NCI-H2171 (cell line): Measurements from ENCODE around the gene SMIM36.
"Not testable (repeated sequence)": the region's sequence is repeated elsewhere in the genome, so short reads cannot be mapped to it uniquely, and the experiment has no call there.

Experiments used
- DNase-seq: peaks from one replicate; lab custom pipeline; 2025; lab: John Stamatoyannopoulos, UW

The SMIM36 gene

DNA sequence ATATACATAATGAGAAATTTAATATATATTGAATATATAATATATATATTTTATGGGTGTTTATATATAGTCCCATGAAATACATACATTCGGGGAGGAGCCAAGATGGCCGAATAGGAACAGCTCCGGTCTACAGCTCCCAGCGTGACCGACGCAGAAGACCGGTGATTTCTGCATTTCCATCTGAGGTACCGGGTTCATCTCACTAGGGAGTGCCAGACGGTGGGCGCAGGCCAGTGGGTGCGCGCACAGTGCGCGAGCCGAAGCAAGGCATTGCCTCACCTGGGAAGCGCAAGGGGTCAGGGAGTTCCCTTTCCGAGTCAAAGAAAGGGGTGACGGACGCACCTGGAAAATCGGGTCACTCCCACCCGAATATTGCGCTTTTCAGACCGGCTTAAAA is 9.6 kb downstream of the SMIM36 start:
- DNase-seq = not testable (repeated sequence)

DNA sequence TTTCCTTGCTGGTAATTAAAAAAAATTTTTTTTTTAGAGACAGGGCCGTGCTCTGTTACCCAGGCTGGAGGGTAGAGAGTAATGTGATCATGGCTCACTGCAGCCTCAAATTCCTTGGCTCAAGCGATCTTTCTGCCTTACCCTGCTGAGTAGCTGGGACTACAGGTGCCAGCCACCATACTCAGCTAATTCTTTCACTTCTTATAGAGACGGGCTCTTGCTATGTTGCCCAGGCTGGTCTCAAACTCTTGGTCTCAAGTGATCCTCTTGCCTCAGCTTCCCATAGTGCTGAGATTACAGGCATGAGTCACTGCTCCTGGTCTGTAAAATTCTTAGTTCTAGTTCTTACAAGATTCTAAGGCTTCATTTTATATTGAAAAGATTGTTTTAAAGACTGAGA is 11.1 kb downstream of the SMIM36 start:
- no peak for DNase-seq

DNA sequence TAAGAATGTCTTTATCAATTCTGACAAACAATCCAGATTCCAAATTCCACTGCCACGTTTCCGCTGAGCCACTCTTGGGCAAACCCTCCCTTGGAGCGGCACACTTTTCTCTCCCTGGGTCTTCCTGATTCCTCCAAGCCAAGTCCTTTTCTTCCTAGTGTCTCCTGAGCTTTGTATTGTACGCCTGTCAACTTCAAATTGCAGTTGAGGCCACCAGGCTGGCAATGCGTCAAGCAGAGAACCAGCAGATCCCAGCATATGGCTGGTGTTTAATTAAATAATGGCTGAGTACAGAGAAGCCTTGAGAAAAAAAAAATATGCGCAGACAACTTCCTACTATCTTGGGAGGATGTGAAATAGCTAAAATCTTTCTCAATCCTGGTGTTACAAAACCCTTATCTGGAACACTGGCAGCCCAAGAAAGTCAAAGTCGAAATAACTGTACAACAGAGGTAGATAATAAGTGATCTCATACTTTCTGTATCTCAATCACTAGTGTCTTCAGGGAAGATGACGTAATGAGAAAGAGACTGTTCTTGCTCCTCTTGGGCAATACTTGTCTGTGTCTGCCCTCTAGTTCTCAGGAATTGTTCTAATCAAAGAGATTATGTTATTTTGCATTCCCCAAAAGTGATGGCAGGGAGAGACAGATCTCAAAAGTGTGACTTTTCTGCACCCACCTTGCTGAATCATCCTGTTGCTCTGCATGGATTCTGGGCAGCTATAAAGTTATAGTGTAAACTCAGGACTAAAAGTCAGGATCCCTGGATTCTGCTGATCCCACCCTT is 15.0 kb downstream of the SMIM36 start:
- no peak for DNase-seq

DNA sequence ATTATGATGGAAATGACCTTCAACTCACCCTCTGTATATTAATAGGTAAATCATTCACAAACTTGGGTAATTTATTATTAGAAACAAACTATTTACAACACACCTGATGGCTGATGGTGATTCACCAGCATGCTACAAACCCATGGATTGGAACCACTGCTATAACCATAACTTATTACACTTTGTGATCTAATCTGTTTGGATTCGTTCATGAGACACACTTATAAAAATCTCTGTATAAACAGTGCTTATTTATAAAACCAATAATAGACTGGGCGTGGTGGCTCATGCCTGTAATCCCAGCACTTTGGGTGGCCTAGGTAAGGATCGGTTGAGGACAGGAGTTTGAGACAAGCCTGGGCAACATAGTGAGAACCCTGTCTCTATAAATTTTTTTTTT is 16.0 kb downstream of the SMIM36 start:
- no peak for DNase-seq

DNA sequence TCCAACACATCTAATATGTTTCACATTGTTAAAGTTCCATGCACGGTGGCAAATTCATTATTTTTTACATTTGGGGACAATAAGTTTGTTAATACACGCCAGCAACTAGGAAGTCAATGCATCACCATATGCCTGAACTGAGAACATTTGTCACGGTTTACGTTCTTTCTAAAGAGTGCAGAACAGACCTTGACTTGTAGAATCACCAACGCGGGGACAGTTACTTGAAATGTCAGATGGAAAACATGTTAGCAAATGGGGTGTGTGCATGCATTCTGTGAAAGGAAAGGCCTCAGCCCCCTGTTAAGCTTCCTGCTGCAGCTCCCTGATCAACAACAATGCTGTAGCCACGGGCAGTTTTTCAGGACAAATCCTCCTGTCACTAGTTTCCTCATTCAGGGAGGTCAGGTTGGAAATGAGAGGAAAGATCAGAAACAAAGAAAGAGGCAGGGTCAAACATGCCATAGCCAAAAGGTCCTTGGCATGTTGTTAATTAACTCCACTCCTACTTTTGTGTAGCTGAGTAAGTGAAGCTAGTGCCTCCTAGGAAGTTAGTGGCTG is 18.4 kb downstream of the SMIM36 start:
- DNase-seq = no peak

DNA sequence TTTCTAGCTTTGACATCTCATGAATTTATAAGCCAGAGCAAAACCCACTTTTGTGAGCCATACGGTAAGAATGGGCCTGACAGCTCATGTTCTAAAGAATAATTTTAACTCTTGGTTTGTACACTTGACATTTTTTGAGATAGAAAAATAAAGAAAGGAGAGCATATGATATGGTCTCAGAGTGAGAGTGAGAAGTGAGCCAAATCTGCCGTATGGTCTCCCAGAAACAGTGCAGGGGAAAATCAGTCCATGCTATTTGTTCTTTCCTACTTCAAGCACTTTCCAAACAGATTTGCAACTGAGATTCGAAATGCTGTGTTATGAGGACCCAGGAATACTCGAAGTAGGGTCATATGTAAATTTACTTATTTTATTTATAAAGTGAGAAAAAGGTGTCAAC is 20.9 kb downstream of the SMIM36 start:
- DNase-seq = no peak

DNA sequence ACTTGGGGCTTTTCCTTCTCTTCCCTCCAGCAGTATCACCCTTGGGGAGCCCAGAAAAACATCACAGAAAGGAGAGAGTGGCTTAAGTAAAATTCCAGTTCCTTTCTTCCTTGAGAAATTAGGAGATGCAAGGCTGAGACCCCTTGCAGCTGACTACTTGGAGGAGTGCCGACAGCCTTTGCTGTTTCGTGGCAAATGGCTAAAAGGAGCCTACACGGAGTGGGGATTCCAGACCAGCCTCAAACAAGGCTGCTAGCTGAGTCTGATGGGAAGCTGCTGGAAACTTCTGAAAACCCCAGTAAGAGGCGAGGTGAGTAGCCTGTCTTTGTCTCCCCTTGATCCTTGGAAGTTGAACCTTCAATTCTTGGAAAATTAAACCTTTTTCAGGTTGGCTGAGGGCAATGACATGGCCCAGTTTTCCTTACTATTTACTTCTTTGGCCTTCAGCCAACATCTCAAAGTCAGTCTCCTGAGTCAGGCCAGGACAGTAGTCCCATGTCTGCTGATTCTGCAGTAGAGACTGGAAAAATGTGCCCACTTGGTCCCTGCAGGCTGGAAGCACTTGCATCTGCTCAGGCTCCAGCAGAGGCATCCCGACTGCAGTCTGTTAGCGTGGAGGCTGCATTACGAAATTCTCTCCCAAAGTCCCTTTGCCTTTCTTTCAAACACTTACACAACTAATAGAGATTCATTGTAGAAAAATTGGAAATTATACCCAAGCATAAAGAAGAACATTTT is 23.4 kb downstream of the SMIM36 start:
- DNase-seq = no peak

DNA sequence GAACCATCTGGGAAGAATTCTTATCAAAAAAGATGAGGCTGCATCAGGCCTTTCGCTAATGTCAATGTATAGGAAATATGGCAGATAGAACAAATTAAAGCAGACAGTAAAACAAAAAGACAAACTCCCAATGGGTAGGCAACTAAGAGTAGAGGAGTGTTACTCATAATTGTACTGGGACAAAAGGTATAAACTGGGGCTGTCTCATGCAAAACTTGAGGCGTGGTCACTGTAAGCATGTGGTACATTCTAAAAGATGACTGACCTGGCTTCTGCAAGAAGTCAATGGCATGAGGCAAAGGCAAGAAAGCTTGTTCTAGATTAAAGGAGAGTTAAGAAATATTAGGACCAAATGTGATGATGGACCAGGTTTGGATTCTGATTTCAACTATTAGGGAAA is 26.7 kb downstream of the SMIM36 start:
- no peak for DNase-seq

DNA sequence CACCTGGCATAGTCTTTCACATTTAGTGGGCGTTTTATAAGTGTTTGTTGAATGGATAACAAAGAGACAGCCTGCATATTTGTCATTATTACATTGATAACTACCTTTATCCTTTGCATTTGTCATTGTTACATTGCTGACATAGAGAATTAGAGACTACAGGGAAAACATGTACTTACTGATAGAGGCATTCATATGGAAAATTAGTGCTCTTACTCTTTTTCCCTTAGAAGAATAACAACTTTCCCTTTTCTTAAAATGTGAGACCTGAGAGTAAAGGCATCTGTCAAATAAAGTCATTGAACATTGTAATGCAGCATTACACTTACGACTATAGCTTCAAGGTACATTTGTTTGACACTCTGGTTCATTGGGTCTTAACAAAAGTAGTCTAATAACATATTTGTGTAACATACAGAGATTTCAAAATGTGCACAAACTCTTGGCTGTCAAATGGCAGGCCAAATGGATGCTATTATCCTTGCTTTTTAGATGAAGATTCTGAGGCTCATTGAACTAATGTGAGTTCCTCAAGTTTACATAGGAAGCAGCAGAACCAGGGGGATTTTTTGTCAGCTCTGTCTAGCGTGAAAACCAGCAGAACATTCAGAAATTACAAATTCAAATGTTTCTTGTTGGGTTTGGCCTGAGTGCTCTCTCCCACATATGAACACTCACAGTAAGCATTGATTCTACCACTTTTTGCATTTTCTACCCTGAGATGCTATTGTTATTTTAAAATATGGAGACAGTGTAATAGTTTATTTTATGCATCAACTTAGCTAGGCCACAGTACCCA is 28.5 kb downstream of the SMIM36 start:
- no peak for DNase-seq

DNA sequence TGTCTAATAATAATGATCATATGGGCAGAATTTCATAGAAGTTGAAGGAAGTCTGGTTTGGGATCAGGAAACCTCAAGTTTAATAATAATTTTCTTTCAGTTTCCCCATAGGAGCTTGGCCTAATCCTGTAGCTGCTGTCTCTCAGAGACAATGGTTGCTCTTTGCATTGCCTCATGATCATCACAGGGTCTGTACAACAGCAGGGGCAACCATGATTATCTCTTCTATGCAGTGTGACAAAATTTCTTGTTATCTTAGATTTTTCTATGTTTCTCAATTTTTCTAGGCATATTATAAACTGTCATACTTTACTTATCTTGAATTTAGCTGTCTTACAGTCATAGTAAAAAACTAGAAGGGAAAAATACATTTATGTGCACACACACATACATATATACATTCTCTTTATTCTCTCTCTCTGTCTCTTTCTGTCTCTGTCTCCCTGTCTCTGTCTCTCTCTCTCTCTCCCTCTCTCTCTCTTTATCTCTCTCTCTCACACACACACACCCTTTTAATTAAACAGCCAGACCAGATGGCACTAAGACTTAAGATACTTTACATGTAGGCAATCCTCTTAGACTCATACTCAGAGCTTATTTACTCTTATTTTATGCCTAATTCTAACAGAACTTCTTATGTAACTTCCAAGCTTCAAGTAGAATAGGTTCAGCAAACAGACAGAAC is 30.5 kb downstream of the SMIM36 start:
- no peak for DNase-seq

DNA sequence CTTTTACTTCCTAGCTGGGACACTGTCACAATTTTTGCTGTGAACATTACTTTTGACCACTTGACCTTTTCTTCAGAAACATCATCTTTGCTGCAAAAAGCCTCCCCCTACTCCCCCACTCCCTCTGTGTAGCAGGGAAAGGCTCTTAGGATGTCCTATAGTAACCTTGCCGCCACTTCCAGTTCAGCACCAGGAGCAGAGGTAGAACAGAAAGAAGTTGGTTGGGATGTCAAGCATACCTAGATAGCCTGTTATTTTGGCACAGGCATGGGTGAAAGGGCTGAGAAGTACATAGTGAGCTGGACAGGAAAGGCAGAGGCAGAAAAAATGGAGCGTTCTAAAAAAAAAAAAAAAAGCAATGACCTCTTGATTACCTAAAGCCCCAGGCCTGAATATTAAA is 31.3 kb downstream of the SMIM36 start:
- DNase-seq = no peak

DNA sequence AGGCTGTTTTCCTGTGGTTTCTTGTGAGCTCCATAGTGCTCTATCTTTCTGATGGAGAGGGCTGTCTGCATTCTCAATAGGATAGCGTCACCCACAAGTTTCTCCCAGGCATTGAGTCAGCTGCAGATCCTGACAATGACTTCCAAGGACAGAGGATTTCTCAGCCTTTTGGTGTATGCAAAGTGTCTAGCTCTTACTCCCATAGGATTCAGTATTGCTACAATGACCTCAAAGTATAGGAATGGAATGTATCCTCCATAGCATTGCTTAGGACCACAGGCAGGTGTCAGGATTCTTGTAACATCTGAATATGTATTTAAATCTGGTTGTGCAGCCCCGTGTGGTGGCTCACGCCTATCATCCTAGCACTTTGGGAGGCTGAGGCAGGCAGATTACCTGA is 32.3 kb downstream of the SMIM36 start:
- DNase-seq = no peak

DNA sequence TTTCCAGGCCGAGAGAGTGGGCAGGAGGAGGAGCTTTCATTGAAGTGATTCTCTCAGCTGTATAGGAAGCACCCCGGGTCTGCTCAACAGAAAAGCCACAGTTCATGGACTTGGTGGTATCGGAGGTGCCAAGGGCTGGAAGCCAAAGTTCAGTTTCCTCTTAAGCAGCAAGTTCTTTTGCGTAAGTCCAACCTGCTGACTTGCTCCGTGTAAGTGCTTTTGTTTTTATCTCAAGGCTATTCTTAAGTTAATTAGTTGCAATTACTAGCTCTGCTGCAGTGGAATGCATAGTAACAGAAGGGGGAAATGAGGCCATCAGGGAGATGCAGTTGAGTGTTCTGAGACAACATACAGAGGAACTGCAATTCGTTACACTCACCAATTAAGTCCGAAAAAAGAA is 44.6 kb downstream of the SMIM36 start:
- DNase-seq = no peak

DNA sequence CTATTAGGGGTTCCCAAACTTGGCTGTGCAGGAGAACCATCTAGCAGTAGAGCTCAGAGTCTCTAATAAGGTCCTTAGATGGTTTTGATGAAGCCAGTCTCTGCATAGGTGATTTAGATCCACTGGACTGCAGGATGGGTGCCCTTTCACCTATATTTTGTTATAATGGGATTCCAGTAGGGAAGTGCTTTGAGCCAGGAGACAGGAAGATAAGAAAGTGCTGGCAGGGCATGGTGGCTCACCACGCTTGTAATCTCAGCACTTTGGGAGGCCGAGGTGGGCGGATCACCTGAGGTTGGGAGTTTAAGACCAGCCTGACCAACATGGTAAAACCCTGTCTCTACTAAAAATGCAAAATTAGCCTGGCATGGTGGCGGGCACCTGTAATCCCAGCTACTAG is 45.5 kb downstream of the SMIM36 start:
- DNase-seq = not testable (repeated sequence)

DNA sequence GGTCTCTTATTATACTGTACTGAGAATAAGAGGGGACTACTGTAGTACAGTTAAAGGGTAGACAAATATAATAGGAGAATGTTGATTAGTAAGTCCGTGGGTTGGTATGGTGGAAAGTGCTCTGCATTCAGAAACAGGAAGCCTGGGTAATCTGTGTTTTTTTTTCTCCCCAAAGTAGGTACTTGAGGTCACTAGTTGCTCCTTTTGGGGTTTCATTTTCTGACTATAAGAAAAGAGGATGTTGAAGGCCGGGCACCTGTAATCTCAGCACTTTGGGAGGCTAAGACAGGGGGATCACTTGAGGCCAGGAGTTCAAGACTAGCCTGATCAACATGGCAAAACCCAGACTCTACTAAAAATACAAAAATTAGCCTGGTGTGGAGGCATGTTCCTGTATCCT is 47.7 kb downstream of the SMIM36 start:
- no peak for DNase-seq

DNA sequence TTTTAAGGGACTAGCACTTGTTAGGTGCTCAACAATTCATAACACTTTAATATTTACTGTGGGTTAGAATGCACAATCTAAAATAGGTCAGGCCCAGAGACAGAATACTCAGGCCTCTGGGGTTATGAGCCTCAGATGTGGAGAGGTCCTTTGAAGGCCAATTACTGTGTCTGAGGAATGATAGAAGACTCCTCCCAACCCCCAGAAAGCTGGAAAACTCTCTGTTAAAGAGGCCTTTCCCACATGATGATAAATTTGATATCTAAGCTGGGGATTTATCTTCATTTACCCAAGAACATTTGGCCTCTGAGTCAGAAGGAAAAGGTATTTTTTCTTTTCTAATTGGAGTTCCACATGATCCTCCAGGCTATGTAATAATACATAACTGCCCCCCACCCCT is 48.5 kb downstream of the SMIM36 start:
- DNase-seq = no peak

DNA sequence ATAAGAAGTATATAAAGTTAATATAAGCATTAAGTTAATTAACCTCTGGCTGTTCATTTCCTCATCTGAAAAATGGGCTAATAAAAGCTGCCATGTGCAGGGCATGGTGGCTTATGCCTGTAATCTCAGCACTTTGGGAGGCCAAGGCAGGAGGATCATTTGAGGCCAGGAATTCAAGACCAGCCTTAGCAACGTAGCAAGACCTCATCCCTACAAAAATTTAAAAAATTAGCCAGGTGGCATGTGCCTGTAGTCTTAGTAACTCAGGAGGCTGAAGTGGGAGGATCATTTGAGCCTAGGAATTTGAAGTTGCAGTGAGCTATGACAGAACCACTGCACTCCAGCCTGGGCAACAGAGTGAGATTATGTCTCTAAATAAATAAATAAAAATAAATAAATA is 49.0 kb downstream of the SMIM36 start:
- no peak for DNase-seq

DNA sequence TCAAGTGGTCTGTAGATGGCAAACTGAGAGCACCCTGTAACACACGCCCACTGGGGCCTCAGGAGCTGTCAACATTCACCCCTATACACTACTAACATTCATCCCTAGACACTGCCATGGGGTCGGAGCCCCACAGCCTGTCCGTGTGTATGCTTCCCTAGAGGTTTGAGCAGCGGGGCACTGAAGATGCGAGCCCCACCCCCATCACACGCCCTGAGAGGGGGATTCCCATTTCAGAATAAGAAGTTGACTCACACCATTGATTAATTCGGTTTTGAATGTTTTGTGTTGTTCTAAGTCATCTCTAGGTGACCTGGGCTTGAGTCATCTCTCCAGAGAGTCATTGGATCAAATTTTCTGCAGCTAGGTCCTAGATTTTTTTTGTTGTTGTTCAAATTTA is 52.3 kb downstream of the SMIM36 start:
- no peak for DNase-seq

DNA sequence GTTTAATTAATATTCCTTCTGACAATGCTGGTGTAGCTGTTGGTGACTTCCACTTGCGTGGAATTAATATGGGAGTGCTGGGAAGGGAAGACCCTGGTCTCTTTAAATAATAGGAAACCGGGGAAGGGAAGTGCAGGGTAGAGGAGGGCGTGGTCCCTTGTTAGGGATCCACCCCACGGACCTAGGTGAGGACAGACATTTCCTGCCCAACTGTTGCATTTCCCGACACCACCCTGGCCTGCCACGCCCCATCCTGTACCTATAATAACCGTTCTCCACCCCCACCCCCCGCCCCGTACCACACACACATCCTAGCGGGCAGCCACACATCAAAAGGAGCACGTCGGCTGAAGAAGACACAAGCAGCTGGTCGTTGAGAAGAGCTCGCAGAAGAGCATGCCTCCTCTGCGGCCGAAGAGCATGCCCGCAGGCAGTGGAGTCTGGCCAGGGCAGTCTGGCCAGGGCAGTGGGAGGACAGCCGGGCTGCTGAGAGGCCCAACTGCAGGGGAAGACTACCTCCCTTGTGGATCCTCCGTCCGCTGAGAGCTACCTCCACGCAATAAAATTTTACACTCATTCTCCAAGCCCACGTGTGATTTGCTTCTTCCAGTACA is 52.9 kb downstream of the SMIM36 start:
- DNase-seq = no peak

DNA sequence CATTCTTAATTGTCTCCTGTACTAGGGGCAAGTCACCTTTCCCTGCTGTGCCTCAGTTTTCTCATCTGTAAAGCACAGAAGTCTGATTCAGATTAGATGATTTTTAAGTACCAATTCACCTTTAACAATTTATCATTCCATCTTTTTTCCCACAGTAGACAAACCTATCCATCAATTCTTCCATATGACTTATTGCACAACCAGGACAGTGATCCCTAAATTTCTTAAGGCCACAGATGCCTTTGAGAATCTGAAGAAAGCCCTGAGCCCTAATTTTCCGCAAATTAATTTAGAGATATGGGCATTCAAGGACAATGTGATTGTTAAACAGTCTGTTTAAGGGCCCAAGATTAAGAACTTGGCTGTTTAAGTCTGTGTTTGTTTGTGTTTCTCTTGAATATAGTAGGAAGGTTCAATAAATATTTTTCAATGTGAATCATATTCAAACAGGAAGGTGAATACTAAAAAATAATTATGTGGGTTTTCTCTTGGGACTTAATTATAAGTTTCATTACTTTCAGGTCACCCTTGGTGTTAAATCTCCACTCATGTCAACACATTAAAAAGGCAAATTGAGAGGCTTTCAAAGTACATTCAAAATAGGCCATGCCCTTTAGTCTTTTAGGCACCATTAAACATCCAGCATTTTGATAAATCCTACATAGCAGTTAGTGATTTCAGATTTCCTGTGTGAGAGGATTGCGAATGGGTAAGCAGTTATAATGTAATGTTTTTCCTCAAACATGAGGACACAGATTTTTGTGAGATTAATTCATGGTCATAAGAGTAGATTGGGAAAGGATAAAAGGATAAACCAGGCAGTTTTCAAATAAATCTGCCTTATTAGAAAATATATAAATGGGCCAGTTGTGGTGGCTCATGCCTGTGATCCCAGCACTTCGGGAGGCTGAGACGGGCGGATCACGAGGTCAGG is 54.7 kb downstream of the SMIM36 start:
- DNase-seq = no peak
